Measurements from ENCODE around the gene NAT9. TPM values are rescaled to one million over a fixed set of nuclear protein-coding genes. Genes with fewer than 3 reads are reported as not detected.

The NAT9 gene
- total RNA-seq, 1 experiment from 2014 or later, result 25.3 TPM

GRCh38 chr17:74763565-74764387, 12.4 kb downstream of the NAT9 start:
- DNase-seq (ENCODE audit: low spot score), result no peak

- no peak for DNase-seq (ENCODE audit: low spot score)
Measured at GRCh38 chr17:74761931-74762330, 14.2 kb downstream of the NAT9 start.

- no peak for DNase-seq (ENCODE audit: low spot score)
Measured at GRCh38 chr17:74761419-74761818, 14.7 kb downstream of the NAT9 start.

GRCh38 chr17:74760404-74761105, 15.6 kb downstream of the NAT9 start:
- DNase-seq (ENCODE audit: low spot score), result no peak

- DNase-seq (ENCODE audit: low spot score), result no peak
Measured at GRCh38 chr17:74759941-74760340, 16.2 kb downstream of the NAT9 start.

GRCh38 chr17:74759243-74759801, 16.8 kb downstream of the NAT9 start:
- DNase-seq (ENCODE audit: low spot score), result peak; percentile 63

- peak; percentile 51 for DNase-seq (ENCODE audit: low spot score)
Measured at GRCh38 chr17:74758848-74759168, 17.3 kb downstream of the NAT9 start.

GRCh38 chr17:74757931-74758847, 18.0 kb downstream of the NAT9 start:
- no peak for DNase-seq (ENCODE audit: low spot score)

- DNase-seq (ENCODE audit: low spot score), result no peak
Measured at GRCh38 chr17:74757502-74757901, 18.6 kb downstream of the NAT9 start.

GRCh38 chr17:74756891-74757290, 19.3 kb downstream of the NAT9 start:
- no peak for DNase-seq (ENCODE audit: low spot score)

GRCh38 chr17:74755533-74755932, 20.6 kb downstream of the NAT9 start:
- no peak for DNase-seq (ENCODE audit: low spot score)

GRCh38 chr17:74754832-74755231, 21.3 kb downstream of the NAT9 start:
- no peak for DNase-seq (ENCODE audit: low spot score)

GRCh38 chr17:74752822-74753401, 23.2 kb downstream of the NAT9 start:
- no peak for DNase-seq (ENCODE audit: low spot score)

GRCh38 chr17:74752415-74752814, 23.7 kb downstream of the NAT9 start:
- DNase-seq (ENCODE audit: low spot score), result no peak

GRCh38 chr17:74750327-74751069, 25.6 kb downstream of the NAT9 start:
- no peak for DNase-seq (ENCODE audit: low spot score)

GRCh38 chr17:74750039-74750326, 26.2 kb downstream of the NAT9 start:
- DNase-seq (ENCODE audit: low spot score), result no peak

GRCh38 chr17:74749279-74750038, 26.7 kb downstream of the NAT9 start:
- no peak for DNase-seq (ENCODE audit: low spot score)

GRCh38 chr17:74748529-74749278, 27.4 kb downstream of the NAT9 start, which contains the start of gene NHERF1:
NHERF1 (plus strand) TSS chr17:74748628; CDS start chr17:74748847, 219 bp downstream.
- peak; percentile 86 for DNase-seq (ENCODE audit: low spot score)

GRCh38 chr17:74748279-74748528, 27.9 kb downstream of the NAT9 start:
- no peak for DNase-seq (ENCODE audit: low spot score)

- DNase-seq (ENCODE audit: low spot score), result no peak
Measured at GRCh38 chr17:74746922-74747321, 29.2 kb downstream of the NAT9 start.

Data from H4 (cell line).